LNCaP clone FGC (cell line): ENCODE results near the gene ITGA8.
A peak's percentile ranks its signal among the peaks of the same experiment; 100 is the strongest.

Experiments used
- DNase-seq: peaks from one replicate; pipeline ENCODE4 v3.0.0-alpha.2; 2011; ENCODE audit warnings: low read depth
- H3K4me3 ChIP-seq: 2 replicates; pipeline ENCODE4 v1.5.1; 2011; ENCODE audit warnings: mild to moderate bottlenecking, low read depth, low read length, control low read depth
- CTCF ChIP-seq: IDR thresholded peaks from 2 replicates; pipeline ENCODE4 v1.5.1; 2012; ENCODE audit warnings: mild to moderate bottlenecking; ENCODE audit not compliant: control insufficient read depth, insufficient read depth; ENCODE audit errors: extremely low read depth

The ITGA8 gene

GRCh38 chr10:15700078-15700674, 19.5 kb downstream of the ITGA8 start:
- TF ChIP-seq CTCF, result no peak
- DNase-seq, result no peak
- H3K4me3 ChIP-seq, result no peak overlapping the region

GRCh38 chr10:15695852-15696251, 23.9 kb downstream of the ITGA8 start:
- TF ChIP-seq CTCF, result no peak
- no peak overlapping the region for H3K4me3 ChIP-seq
- peak; percentile 11 for DNase-seq

- DNase-seq, result no peak
- TF ChIP-seq CTCF, result no peak
- H3K4me3 ChIP-seq, result no peak overlapping the region
Observed at GRCh38 chr10:15690031-15690430, 29.7 kb downstream of the ITGA8 start.

GRCh38 chr10:15684768-15685167, 35.0 kb downstream of the ITGA8 start:
- H3K4me3 ChIP-seq, result no peak overlapping the region
- no peak for DNase-seq
- no peak for TF ChIP-seq CTCF

GRCh38 chr10:15681076-15681475, 38.6 kb downstream of the ITGA8 start:
- no peak overlapping the region for H3K4me3 ChIP-seq
- DNase-seq, result no peak
- no peak for TF ChIP-seq CTCF

- DNase-seq, result no peak
- TF ChIP-seq CTCF, result no peak
- no peak overlapping the region for H3K4me3 ChIP-seq
Observed at GRCh38 chr10:15678851-15679250, 40.9 kb downstream of the ITGA8 start.

GRCh38 chr10:15672469-15672868, 47.3 kb downstream of the ITGA8 start:
- DNase-seq, result no peak
- TF ChIP-seq CTCF, result no peak
- H3K4me3 ChIP-seq, result no peak overlapping the region
